ENCODE measurements around the gene CSPG5.

DNA sequence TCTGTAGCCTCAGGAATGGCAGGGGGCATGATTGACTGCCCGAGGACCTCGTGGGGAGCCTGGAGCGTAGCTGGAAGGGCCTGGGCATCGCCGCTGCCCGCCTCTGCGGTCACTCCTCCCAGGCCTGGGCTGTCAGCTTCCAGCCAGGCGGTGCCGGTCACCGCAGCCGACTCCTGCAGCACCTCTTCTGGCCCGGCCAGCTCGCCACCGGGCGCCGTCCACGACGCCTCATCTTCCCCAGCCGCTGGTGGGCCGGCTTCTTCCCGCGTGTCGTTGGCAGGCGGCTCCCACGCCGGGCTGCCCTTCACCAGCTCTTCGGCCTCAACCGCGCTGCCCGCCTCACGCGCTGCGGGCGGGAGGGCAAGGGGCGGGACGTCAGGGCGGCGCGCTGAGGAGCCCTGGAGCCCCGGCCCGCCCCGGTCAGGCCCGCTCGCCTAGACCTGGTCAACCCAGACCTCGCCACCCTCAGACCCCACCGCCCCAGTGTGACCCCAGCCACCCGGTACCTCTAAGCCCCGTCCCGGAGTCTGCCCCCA, 1.0 kb downstream of the CSPG5 start:
- TF ChIP-seq CTCF (IDR thresholded peaks at IDR 0.05) = no peak
- no peak for TF ChIP-seq POLR2A (IDR thresholded peaks at IDR 0.05)
